GM12872 (cell line): ENCODE measurements around the gene TCF12.

Source experiments
- CTCF ChIP-seq: IDR thresholded peaks from 3 replicates; pipeline ENCODE4 v1.5.1; 2011; ENCODE audit warnings: low read depth, mild to moderate bottlenecking, low read length, moderate library complexity; ENCODE audit not compliant: insufficient read depth

TCF12 gene

GRCh38 chr15:56918046-56918938, at the start of gene TCF12:
TSS of gene TCF12 (plus strand) at chr15:56918644. CDS start at chr15:56919914, 1,270 bp downstream.
- peak; percentile 55 for TF ChIP-seq CTCF

- peak; percentile 58 for TF ChIP-seq CTCF
Measured at GRCh38 chr15:56869573-56869972, 48.9 kb upstream of the TCF12 start.

GRCh38 chr15:56871185-56871584, 47.3 kb upstream of the TCF12 start:
- no peak for TF ChIP-seq CTCF

GRCh38 chr15:56871867-56872266, 46.6 kb upstream of the TCF12 start:
- no peak for TF ChIP-seq CTCF

GRCh38 chr15:56877255-56877970, 41.0 kb upstream of the TCF12 start:
- TF ChIP-seq CTCF, result no peak

GRCh38 chr15:56879502-56879901, 38.9 kb upstream of the TCF12 start:
- TF ChIP-seq CTCF, result no peak

GRCh38 chr15:56883088-56883487, 35.4 kb upstream of the TCF12 start:
- TF ChIP-seq CTCF, result no peak
